ENCODE results near the gene IL24.

The IL24 gene

GRCh38 chr1:206882555-206882954 lies 14.7 kb upstream of the IL24 start:
- no peak for DNase-seq

- no peak for DNase-seq
These were observed 14.1 kb upstream of the IL24 start for GRCh38 chr1:206883160-206883559.

- DNase-seq, result no peak
These were observed 13.4 kb upstream of the IL24 start for GRCh38 chr1:206883876-206884275.

GRCh38 chr1:206885341-206886060 lies 11.7 kb upstream of the IL24 start:
- no peak for DNase-seq

- no peak for DNase-seq
These were observed 10.4 kb upstream of the IL24 start for GRCh38 chr1:206886831-206887230.

GRCh38 chr1:206887701-206888100 lies 9.5 kb upstream of the IL24 start:
- no peak for DNase-seq

GRCh38 chr1:206890125-206891060 lies 6.8 kb upstream of the IL24 start:
- no peak for DNase-seq

GRCh38 chr1:206891412-206891811 lies 5.8 kb upstream of the IL24 start:
- no peak for DNase-seq

- no peak for DNase-seq
These were observed 4.8 kb upstream of the IL24 start for GRCh38 chr1:206892351-206892984.

GRCh38 chr1:206893380-206893779 lies 3.9 kb upstream of the IL24 start:
- no peak for DNase-seq

- DNase-seq, result peak; percentile 96
These were observed 1.9 kb upstream of the IL24 start for GRCh38 chr1:206895325-206895724.

GRCh38 chr1:206895837-206896242 lies 1.4 kb upstream of the IL24 start:
- peak; percentile 81 for DNase-seq

GRCh38 chr1:206896261-206896660 lies 982 bp upstream of the IL24 start:
- DNase-seq, result no peak

GRCh38 chr1:206898089-206898914 lies 1.1 kb downstream of the IL24 start:
- DNase-seq, result no peak

- DNase-seq, result no peak
These were observed 1.7 kb downstream of the IL24 start for GRCh38 chr1:206898915-206899431.

- DNase-seq, result no peak
These were observed 2.5 kb downstream of the IL24 start for GRCh38 chr1:206899717-206900116.

GRCh38 chr1:206900149-206900548 lies 2.9 kb downstream of the IL24 start:
- no peak for DNase-seq

- DNase-seq, result no peak
These were observed 4.7 kb downstream of the IL24 start for GRCh38 chr1:206901944-206902343.

GRCh38 chr1:206902702-206903101 lies 5.5 kb downstream of the IL24 start:
- DNase-seq, result no peak

- no peak for DNase-seq
These were observed 6.4 kb downstream of the IL24 start for GRCh38 chr1:206903687-206904086.

GRCh38 chr1:206904423-206905142 lies 7.3 kb downstream of the IL24 start:
- no peak for DNase-seq

Data from NCI-H146 (cell line).